HG03139 (cell line): ENCODE data around the gene LYRM4.

ENCODE experiments used
- ATAC-seq: cut with Tn5 transposase; IDR thresholded peaks from one replicate; pipeline ENCODE4 v1.9.1; 2021; ENCODE audit not compliant: unreplicated experiment

The LYRM4 gene

DNA sequence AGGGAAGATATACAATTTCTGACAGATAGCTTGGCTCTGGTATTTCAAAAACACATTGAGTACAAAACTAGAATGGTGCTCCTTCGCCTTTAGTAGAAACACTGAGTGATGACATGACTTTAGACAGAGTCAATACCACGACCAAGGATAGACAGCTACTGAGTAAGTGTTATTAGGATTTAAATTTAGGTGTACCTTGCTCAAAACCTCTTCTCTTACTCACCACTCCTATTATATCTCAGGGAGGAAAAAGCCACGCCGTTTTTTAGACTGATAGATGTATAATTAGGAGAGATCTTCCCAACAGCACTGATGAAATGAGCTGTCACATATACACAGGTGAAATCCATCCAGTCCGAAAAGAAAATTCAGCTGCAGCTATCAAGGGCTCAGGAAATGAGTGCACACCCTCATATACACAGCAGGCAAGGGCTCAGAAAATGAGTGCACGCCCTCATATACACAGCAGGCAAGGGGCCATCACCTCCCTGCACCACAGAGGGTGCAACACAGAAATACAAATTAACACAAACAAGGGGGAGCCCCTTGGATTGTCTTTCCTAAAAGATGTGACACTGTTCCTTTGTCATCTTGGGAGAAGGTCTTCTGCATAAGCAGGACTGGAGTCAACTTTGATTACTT lies 53.7 kb downstream of the LYRM4 start:
- ATAC-seq, result no peak

DNA sequence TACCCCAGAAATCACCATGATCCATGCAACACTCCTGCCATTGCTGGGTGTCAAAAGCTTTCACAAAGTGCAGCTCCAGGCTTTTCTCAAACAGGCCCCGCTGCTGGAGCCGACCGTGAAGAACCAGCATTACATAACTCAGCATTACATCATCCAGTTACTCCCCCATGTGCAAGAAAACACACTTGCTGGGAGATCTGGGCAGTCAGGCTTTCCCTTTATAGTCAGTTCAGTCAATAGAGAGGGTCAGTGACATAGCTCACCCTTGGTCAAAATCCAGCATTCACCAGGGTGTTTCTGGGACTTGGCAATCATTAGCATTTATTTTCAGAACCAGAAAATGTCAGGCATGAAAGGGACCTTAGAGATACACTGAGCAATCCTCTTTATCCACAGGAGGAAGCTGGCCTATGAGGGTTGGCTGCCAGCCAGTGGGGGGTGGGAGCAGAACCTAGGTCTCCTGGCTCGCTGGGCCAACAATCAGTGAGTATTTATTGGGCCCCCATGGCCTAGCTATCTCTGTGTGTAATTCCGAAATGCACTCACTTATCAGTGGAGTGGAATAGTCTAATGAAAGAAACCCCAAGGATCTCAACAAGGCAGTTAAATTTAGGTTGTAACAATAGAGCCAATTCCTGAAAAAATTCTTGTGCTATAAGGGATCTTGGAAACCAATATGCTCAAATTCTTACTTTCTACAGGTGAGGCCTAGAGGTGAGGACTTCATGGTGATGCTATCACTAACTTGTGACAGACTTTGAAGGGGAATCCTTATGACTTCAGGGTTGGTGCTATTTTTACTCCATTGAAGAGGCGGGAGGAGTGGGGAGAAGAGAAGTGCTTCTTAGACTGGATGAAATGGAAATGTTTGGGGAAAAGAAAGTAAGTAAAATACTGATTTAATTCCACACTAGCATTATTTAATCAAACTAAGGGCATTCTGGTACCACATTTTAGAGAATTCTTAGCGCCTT lies 54.6 kb downstream of the LYRM4 start:
- no peak for ATAC-seq

GRCh38 chr6:5205035-5205507 lies 55.7 kb downstream of the LYRM4 start:
- no peak for ATAC-seq

GRCh38 chr6:5204376-5204775 lies 56.4 kb downstream of the LYRM4 start:
- no peak for ATAC-seq

- no peak for ATAC-seq
These were observed 57.2 kb downstream of the LYRM4 start for GRCh38 chr6:5203546-5203945.

DNA sequence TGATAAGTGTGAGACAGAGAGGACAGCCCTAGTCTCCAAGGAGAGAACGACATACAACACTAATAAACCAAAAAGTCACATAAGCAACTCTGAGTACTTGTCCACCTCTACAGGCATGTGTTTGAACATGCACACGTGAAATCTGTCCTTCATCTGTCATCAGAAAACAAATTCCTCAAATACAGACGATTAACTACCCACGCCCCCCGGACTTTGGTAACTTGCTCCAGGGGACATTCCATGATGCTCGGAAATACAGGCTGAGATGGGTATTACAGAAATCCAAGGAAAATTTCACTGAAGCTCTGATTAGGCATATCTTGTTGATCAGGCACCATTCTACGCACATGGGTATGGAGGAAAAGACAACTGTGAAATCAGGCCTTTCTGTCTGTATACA lies 57.8 kb downstream of the LYRM4 start:
- ATAC-seq, result no peak

- no peak for ATAC-seq
These were observed 58.5 kb downstream of the LYRM4 start for GRCh38 chr6:5202206-5202605.

DNA sequence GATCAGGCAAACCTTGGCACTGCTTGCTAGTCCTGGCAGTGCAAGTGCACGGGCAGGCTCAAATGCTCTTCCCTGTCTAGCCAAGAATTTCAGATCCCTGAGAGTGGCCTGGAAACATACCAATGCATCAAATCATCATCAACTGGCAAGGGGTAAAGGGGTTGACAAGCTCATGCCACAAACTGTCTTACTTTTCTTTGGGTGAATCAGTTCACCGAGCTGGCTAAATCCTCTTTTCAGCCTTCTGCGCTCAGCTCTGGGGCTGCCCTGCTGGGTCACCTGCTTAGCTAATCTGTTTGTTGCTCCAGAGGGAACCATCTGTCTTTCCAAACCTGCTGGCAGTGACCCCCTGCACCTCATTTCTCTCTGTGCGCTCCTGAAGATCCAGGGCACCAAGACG lies 59.5 kb downstream of the LYRM4 start:
- ATAC-seq, result no peak

GRCh38 chr6:5199702-5200101 lies 61.0 kb downstream of the LYRM4 start:
- no peak for ATAC-seq

GRCh38 chr6:5199283-5199682 lies 61.5 kb downstream of the LYRM4 start:
- no peak for ATAC-seq

DNA sequence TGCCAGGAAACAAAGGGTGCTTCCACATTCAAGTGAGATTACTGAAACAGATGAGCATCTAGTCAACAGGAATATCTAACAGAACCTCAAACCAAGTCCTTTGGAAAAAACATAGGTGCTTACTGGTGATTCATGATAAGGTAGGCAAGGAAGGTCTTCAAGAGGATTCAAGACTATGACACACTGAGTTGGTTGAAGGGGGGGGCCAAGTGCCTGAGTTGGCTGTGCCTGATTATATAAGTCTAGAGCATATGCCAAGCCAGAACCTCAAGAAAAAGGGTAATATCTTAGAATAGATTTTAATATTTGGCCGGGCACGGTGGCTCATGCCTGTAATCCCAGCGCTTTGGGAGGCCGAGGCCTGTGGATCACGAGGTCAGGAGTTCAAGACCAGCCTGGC lies 63.7 kb downstream of the LYRM4 start:
- no peak for ATAC-seq

- ATAC-seq, result no peak
These were observed 68.5 kb downstream of the LYRM4 start for GRCh38 chr6:5192135-5192794.

DNA sequence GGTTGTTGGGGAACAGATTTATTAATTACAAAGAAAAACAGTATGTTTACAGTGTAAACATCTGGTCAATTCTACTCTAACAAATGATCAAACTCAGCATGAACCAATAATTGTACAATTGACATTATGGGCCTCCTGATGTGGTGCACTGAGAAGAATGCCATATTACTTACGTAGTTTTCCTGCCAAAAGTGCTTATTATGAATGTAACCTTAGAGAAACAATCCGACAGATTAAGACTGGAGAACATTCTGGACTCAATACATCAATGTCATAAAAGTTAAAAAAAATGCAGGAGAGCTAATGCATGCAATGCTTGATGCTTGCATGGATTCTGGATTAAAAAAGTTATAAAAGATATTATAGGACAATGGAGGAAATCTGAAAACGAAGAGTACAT lies 69.0 kb downstream of the LYRM4 start:
- ATAC-seq, result no peak

- ATAC-seq, result no peak
These were observed 69.5 kb downstream of the LYRM4 start for GRCh38 chr6:5191222-5191621.

- ATAC-seq, result no peak
These were observed 70.2 kb downstream of the LYRM4 start for GRCh38 chr6:5190507-5190906.

DNA sequence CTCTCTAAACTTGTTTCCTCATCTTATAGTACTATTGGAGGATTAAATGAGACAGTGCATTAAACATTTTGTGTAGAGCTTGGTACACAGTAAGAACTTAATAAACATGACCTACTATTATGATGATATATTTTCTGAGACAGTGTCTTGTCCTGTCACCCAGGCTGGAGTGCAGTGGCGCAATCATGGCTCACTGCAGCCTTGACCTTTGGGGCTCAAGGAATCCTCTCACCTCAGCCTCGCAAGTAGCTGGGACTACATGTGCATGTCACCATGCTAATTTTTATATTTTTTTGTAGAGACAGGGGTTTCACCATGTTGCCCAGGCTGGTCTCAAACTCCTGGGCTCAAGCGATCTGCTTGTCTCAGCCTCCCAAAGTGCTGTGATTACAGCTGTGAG lies 72.1 kb downstream of the LYRM4 start:
- ATAC-seq, result no peak

- ATAC-seq, result no peak
These were observed 75.9 kb downstream of the LYRM4 start for GRCh38 chr6:5184878-5185277.

DNA sequence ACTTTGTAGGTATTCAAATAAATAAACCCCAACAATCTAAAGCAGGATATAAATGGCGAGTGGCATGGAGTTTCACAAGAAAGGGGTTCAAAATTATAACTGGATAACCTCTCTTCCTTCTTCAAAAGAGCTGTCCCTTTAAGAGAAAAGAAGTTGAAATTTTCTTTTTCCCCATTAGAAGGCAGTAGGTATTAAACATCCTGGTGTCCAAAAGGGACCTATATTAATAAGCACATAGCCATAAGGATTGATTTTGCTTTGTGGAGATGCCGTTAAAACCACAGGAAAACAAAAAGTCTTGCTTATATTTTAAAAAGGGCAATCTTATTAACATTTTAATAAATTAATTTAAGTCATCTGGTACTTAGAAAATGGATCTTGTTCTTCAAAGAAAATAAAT lies 76.5 kb downstream of the LYRM4 start:
- no peak for ATAC-seq

DNA sequence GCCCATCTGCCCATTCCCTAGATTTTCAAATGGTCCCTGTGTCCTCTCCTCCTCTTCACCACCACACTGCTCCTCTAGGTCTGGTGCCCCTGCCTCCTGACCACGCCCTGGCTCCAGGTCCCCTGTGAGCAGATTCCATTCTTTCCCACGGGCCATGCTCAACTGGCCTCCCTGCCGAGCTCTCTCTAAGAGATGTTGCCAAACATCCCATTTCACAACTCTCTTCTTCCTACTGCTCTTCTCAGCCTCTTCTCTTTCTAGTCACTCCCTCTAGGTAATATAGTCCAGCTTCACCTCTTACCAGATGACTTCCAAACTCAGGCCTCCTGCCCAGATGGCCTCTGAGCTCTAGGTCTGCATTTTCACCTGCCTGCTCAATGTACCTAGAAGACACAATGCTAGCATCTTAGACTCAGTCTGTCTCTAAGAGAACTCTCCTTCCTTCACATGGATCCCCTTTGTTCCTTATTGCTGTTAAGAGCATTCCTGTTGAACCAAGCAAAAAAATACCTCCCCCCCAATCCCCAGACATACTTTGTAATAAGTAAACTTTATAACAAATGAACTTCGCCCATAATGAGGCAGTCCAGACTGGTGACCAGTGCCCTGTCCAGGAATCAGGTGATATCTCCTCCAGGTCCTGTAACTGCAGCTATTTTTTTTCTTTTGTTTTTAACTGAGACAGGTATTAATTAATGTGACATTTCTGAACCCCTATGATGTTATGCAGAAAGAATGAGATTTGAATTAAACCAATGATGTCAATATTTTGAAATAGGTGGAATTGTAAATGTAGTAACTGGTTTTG lies 79.0 kb downstream of the LYRM4 start:
- ATAC-seq, result no peak

- ATAC-seq, result no peak
These were observed 80.1 kb downstream of the LYRM4 start for GRCh38 chr6:5180636-5181035.

DNA sequence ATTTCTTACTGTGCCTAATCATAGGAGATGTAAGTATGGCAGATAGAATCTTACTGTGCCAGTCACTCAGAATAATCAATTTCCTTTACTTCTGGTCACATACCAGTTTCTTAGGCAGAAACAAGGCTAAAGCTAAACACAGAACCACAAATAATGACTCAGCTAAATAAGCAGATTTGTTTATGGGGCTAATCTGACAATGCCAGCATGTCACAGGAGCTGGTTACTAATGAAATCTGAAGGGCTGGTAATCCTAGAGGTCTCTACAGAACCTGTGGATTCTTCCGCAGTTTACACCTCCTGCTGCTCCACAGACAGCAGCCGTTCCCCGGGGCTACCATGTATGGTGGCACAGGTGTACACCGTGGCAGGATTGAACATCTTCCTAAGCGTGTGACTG lies 80.8 kb downstream of the LYRM4 start:
- ATAC-seq, result no peak
